K562 (cell line): ENCODE results near the gene CFAP92. TPM values are rescaled to one million over a fixed set of nuclear protein-coding genes. Genes with fewer than 3 reads are reported as not detected.

Experiments
- ATAC-seq: fragments of 200-7000 bp; cut with Tn5 transposase; 3 replicates; pipeline ENCODE4 v1.9.1; 2020; ENCODE audit warnings: moderate library complexity
- BruUV-seq: library from RNA; stranded (reverse); fragments of 400-500 nt; replicated peaks from 2 replicates; lab custom pipeline; 2021; lab: Mats Ljungman, UMichigan
- CTCF ChIA-PET: fragments of 300-600 bp; formaldehyde crosslinking; extraction: SDS; loops from one replicate; lab custom pipeline; 2021; ENCODE audit warnings: low intra/inter-chr PET ratio; lab: Yijun Ruan, JAX
- POLR2A ChIA-PET: fragments of 300-600, 350-650 bp; sonication (Branson Sonifier 250); formaldehyde crosslinking; extraction: SDS; loops from one replicate; lab custom pipeline; 2021; ENCODE audit warnings: antibody characterized with exemption, inconsistent platforms; lab: Yijun Ruan, JAX
- DNase-seq, 4 experiments: peaks; one replicate each; pipeline versions ENCODE4 v3.0.0 to v3.0.0-alpha.2; 2011 to 2018; ENCODE audit warnings: low spot score in 3 of 4, mixed read lengths in 3 of 4; ENCODE audit errors: extremely low read depth in 1 of 4
- FAIRE-seq: peaks from 2 replicates; lab custom pipeline; 2011; peaks lifted over from hg19 to GRCh38; lab: Jason Lieb, UNC
- H2AFZ ChIP-seq: 2 replicates; pipeline ENCODE4 v1.6.0; 2011; ENCODE audit warnings: low read depth, low read length, control low read depth, inconsistent platforms
- H3K27ac ChIP-seq: fragments of 200-600 bp; 3 replicates; pipeline ENCODE4 v1.8.0; 2011; ENCODE audit warnings: low read depth, mild to moderate bottlenecking, control low read depth, inconsistent platforms, low read length, moderate library complexity, mixed read lengths; ENCODE audit errors: extremely low read depth
- H3K27me3 ChIP-seq, 2 experiments: fragments of 300-600 bp in 1 of 2; 2 replicates in 1 of 2; 3 replicates in 1 of 2; pipeline versions ENCODE4 v1.6.0 to v1.8.0; 2011; ENCODE audit warnings: inconsistent platforms in 2 of 2, low read length in 2 of 2, mild to moderate bottlenecking in 1 of 2, mixed read lengths in 1 of 2, moderate library complexity in 1 of 2; ENCODE audit not compliant: control insufficient read depth in 2 of 2, insufficient read depth in 2 of 2
- H3K36me3 ChIP-seq: fragments of 300-600 bp; 3 replicates; pipeline ENCODE4 v1.8.0; 2011; ENCODE audit warnings: mild to moderate bottlenecking, low read length, inconsistent platforms; ENCODE audit not compliant: control insufficient read depth, insufficient read depth
- H3K4me1 ChIP-seq, 2 experiments: fragments of 200-600 bp in 1 of 2; replicated peaks in 1 of 2; 2 replicates in 1 of 2; 3 replicates in 1 of 2; pipeline versions ENCODE4 v1.5.1 to v1.8.0; 2011; ENCODE audit warnings: inconsistent platforms in 2 of 2, low read length in 2 of 2, mild to moderate bottlenecking in 1 of 2, mixed read lengths in 1 of 2, moderate library complexity in 1 of 2; ENCODE audit not compliant: control insufficient read depth in 2 of 2, insufficient read depth in 2 of 2
- H3K4me2 ChIP-seq: 2 replicates; pipeline ENCODE4 v1.6.1; 2011; ENCODE audit warnings: low read length, control low read depth, inconsistent platforms, mixed read lengths; ENCODE audit not compliant: insufficient read depth
- H3K4me3 ChIP-seq: fragments of 200-600 bp; sonication (generic), shearing (Covaris generic); 2 replicates; pipeline ENCODE4 v1.5.1; 2016; ENCODE audit warnings: control low read depth, inconsistent platforms
- H3K79me2 ChIP-seq: fragments of 200-600 bp; 3 replicates; pipeline ENCODE4 v1.8.0; 2011; ENCODE audit warnings: low read length, inconsistent platforms; ENCODE audit not compliant: control insufficient read depth, insufficient read depth
- H3K9ac ChIP-seq, 2 experiments: 2 replicates each; pipeline versions ENCODE4 v1.6.0 to v1.6.1; 2011; ENCODE audit warnings: low read depth in 2 of 2, low read length in 2 of 2, control low read depth in 1 of 2, inconsistent platforms in 1 of 2, mild to moderate bottlenecking in 1 of 2, mixed read lengths in 1 of 2; ENCODE audit not compliant: insufficient read depth in 1 of 2
- H3K9me1 ChIP-seq: one replicate; pipeline ENCODE4 v1.6.0; 2011; ENCODE audit warnings: inconsistent platforms, mild to moderate bottlenecking, low read length, moderate library complexity; ENCODE audit not compliant: control insufficient read depth, insufficient read depth
- H3K9me3 ChIP-seq: replicated peaks from 2 replicates; pipeline ENCODE4 v1.5.1; 2011; ENCODE audit warnings: low read depth, low read length, inconsistent platforms; ENCODE audit not compliant: control insufficient read depth, insufficient read depth
- H4K20me1 ChIP-seq: replicated peaks from 2 replicates; pipeline ENCODE4 v1.6.1; 2011; ENCODE audit warnings: low read length, inconsistent platforms, mixed read lengths; ENCODE audit not compliant: control insufficient read depth, insufficient read depth
- CLOCK ChIP-seq: fragments of 250-450 bp; sonication (Bioruptor Pico); IDR thresholded peaks from 2 replicates; pipeline ENCODE4 v1.4.0; 2020; ENCODE audit warnings: mild to moderate bottlenecking, moderate library complexity, borderline replicate concordance
- CREB3 ChIP-seq: fragments of 450-650 bp; conservative IDR thresholded peaks from 2 replicates; pipeline ENCODE4 v1.6.1; 2016; ENCODE audit warnings: missing genetic modification characterization, low read depth, mild to moderate bottlenecking, missing compliant biosample characterization, moderate library complexity
- KLF16 ChIP-seq: IDR thresholded peaks from 2 replicates; pipeline ENCODE4 v1.6.1; 2016; ENCODE audit warnings: antibody characterized with exemption
- RBM39 ChIP-seq: fragments of 200-400 bp; formaldehyde crosslinking; optimal IDR thresholded peaks from 2 replicates; pipeline ENCODE3; 2018; ENCODE audit warnings: low read depth, low read length
- RNF2 ChIP-seq: sonication (generic); IDR thresholded peaks from 2 replicates; pipeline ENCODE4 v1.6.1; 2016
- ZBTB1 ChIP-seq: sonication (generic); formaldehyde crosslinking; IDR thresholded peaks from 2 replicates; pipeline ENCODE4 v1.8.1; 2023; ENCODE audit warnings: missing genetic modification reagents, low read depth, mild to moderate bottlenecking, borderline replicate concordance
- ZBTB33 ChIP-seq: sonication (generic); formaldehyde crosslinking; IDR thresholded peaks from 2 replicates; pipeline ENCODE4 v1.8.1; 2023; ENCODE audit warnings: mild to moderate bottlenecking, missing genetic modification reagents
- ZZZ3 ChIP-seq: fragments of 450-650 bp; IDR thresholded peaks from 2 replicates; pipeline ENCODE4 v1.6.1; 2016; ENCODE audit warnings: antibody characterized with exemption, mild to moderate bottlenecking, moderate library complexity
- WGBS: fragments of 100-300 bp; shearing (Covaris generic); methylation state at CpG from one replicate; pipeline ENCODE4 v1.1.6; 2016; ENCODE audit warnings: low coverage, mixed read lengths; ENCODE audit not compliant: insufficient coverage; ENCODE audit errors: missing lambda C conversion rate; 5-methylcytosine and 5-hydroxymethylcytosine counted together
- in situ Hi-C: fragments of 300-500 bp; cut with MboI; formaldehyde crosslinking; loops from 4 replicates; pipeline ENCODE4 v1.15.0; 2018; ENCODE audit warnings: inconsistent platforms, mixed read lengths
- intact Hi-C: fragments of 100-400 bp; cut with micrococcal nuclease; formaldehyde crosslinking; loops from 2 replicates; pipeline ENCODE4 v1.14.2; 2022
- polyA plus RNA-seq, 8 experiments: library from polyadenylated mRNA; depleted of rRNA in 4 of 8; stranded (reverse) in 5 of 8; unstranded in 3 of 8; fragments of >200 nt; fragmentation: Nextera tagmentation in 2 of 8; fragmentation: Illumina TruSeq in 1 of 8; extraction: Ambion mirVana in 2 of 8; extraction: Trizol in 1 of 8; gene quantifications; 2 replicates each; pipeline versions ENCODE4 v1.2.1 to v1.2.3, GENCODE V29; 2011 to 2014; ENCODE audit warnings: inconsistent platforms in 1 of 8, missing spikeins in 1 of 8
- total RNA-seq, 7 experiments: library from RNA; depleted of rRNA in 6 of 7; stranded (reverse); fragments of >200 nt in 6 of 7; fragmentation: Illumina TruSeq in 2 of 7; extraction: Trizol in 2 of 7; gene quantifications; 2 replicates each; pipeline versions ENCODE4 v1.2.1 to v1.2.3, GENCODE V29; 2011 to 2021; ENCODE audit warnings: low replicate concordance in 1 of 7

CFAP92 gene
- total and polyA plus RNA-seq, 9 of the 15 experiments (the other 6 are each of a cell fraction or from before 2014, with no cell fraction given): 0.06 to 0.62 (median 0.36) TPM

- Histone ChIP-seq H3K9me3 (no peaks in the 10 kb centered on the region), H3K36me3 (no peaks in the 10 kb centered on the region), H3K4me2 (no peak overlapping the region), H3K4me1 (peaks cover 10 to 30% of the 10 kb centered on the region in 2 experiments; a peak in 4 of 5 replicates), H4K20me1 (no peaks in the 10 kb centered on the region), H3K9ac (no peak overlapping the region), H3K79me2 (no peaks in the 10 kb centered on the region), H3K27me3 (no peaks in the 10 kb centered on the region), H3K4me3 (no peak overlapping the region), H3K9me1 (no peaks in the 10 kb centered on the region), H3K27ac (no peak overlapping the region), H2AFZ (no peak overlapping the region)
- ATAC-seq (no peak), DNase-seq (no peak), FAIRE-seq (no peak)
- in situ Hi-C loops: no loop called here
- 60% methylated on average over 1 of the region's 1 CpG for WGBS
- intact Hi-C loops: loop anchor here (10.0 kb wide), 1 partner anchor 62 kb away; no protein-coding TSS in a partner anchor
- ChIA-PET POLR2A (interaction anchor here (1.1 kb wide), 1 partner anchor 139 kb away, joined by 3 read pairs; no protein-coding TSS in a partner anchor), CTCF (no interaction called here)
- BruUV-seq: no TSS peak
- TF ChIP-seq ZBTB33 (CRISPR knock-in tag) (no peak), KLF16 (no peak), RNF2 (no peak), ZZZ3 (no peak), ZBTB1 (CRISPR knock-in tag) (no peak), CLOCK (no peak), RBM39 (no peak), CREB3 (tag) (no peak)
- TF ChIP-seq, all 486 proteins: peak for 0
Measured at GRCh38 chr3:129023008-129023358, 29.1 kb upstream of the CFAP92 start.
